Activated naive CD4-positive, alpha-beta T cell treated with anti-CD3 and anti-CD28 coated beads, Interleukin-2, amount 50 U/mL, for 24 hours (primary cell): Measurements from ENCODE around the gene PPRC1.
A peak's percentile ranks its signal among the peaks of the same experiment; 100 is the strongest.

ENCODE experiments used
- H3K27ac Mint-ChIP-seq: one replicate; pipeline ENCODE4 v1.8.0; 2021; ENCODE audit warnings: mild to moderate bottlenecking, mixed read lengths
- H3K27me3 Mint-ChIP-seq: one replicate; pipeline ENCODE4 v1.8.0; 2021; ENCODE audit warnings: mixed read lengths
- H3K36me3 Mint-ChIP-seq: one replicate; pipeline ENCODE4 v1.8.0; 2021; ENCODE audit warnings: mixed read lengths
- H3K4me1 Mint-ChIP-seq: one replicate; pipeline ENCODE4 v1.8.0; 2021; ENCODE audit warnings: mixed read lengths
- H3K4me3 Mint-ChIP-seq: one replicate; pipeline ENCODE4 v1.8.0; 2021; ENCODE audit warnings: mild to moderate bottlenecking, mixed read lengths
- H3K9me3 Mint-ChIP-seq: one replicate; pipeline ENCODE4 v1.8.0; 2021; ENCODE audit warnings: mixed read lengths

Gene PPRC1

DNA sequence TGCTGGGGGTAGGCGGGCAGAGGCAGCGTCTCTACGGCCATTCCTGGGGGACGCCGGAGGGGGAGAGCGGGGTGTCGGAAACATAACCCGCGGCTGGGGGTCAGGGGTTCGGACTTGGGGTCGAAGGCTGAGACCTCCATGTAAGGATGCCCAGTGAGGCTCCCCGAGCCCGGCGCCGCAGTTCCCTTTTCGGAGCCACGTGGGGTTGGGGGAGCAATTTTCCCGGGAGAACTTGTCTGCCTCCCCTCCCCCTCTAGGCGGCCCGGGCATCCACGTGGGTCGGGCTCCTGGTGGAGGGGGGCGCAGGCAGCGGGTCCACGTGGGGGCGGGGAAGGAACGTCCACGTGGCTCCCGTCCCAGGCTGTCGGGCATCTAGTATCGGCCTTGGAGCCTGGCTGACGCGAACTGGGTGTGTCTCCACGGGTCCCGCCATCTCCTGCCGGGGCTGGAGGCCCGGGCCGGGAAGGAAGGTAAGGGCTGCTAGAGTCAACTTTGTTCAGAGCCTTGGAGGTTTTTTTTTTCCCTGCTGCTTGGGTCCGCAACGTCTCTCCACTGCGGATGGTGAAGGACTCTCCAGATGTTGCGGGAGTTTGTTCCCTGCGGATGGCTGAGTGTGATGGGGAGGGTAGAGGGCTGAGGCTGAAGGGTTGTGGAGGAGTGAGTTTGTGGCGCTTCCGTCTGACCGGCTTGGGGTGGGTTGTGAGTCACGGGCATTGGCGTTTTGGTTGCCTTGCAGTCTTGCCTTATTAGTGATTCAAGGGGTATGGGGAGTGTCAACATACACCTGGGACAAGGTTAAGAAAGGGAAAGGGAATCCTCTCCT, 744 bp downstream of the PPRC1 start:
- Mint-ChIP-seq H3K9me3 (no peaks in the 10 kb centered on the region), H3K27ac (peak overlapping the region; percentile 99), H3K27me3 (no peaks in the 10 kb centered on the region), H3K4me1 (peaks cover 39% of the 10 kb centered on the region), H3K4me3 (peak overlapping the region; percentile 92), H3K36me3 (peaks cover 17% of the 10 kb centered on the region)

DNA sequence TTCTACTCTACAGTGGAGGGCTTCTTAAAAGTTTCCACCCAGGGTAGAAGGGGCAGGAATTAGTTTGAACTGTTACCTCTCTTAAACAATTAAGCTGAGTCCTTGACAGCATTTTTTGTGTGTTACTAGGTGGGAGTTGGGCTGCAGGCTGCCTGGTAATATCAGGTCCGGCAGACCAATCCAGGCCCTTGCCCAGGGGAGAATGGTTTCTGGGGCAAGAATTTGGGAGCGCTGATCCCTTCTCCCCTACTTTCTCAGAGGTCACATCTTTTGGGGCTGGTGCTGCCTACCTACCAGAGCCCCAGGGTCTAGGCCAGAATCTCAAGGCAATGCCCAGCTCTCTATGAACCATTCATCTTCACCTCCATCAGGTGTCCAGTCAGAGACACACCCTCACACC, 1.6 kb downstream of the PPRC1 start:
- H3K27me3 Mint-ChIP-seq: no peaks in the 10 kb centered on the region
- H3K4me1 Mint-ChIP-seq: peaks cover 39% of the 10 kb centered on the region
- peaks cover 18% of the 10 kb centered on the region for H3K36me3 Mint-ChIP-seq
- H3K9me3 Mint-ChIP-seq: no peaks in the 10 kb centered on the region
- peak overlapping the region; percentile 92 for H3K4me3 Mint-ChIP-seq
- peak overlapping the region; percentile 97 for H3K27ac Mint-ChIP-seq

DNA sequence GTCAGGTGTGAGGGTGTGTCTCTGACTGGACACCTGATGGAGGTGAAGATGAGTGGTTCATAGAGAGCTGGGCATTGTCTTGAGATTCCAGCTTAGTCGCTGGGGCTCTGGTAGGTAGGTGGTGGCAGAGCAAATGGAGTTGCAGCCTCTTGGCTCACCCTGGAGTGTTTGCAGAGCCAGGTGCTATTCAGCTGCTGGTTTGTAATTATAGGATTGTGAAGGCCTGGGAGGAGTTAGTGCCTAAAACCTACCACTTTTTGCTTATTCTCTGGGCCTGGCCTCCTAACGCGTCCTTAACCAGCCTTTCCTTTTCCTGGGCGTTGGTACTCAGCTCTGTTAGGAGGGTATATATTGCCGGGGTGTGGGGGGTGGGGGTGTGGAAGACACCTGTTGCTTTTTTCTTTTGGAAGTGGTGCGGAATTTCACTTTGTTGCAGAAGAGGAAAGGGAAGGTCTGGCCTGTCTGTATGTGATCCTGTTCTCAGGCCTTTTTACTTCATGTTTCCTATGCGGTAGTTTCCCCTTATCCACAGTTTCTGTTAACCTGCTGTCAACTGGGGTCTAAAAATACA, 3.2 kb downstream of the PPRC1 start:
- Mint-ChIP-seq H3K27me3 (no peaks in the 10 kb centered on the region), H3K4me3 (peak overlapping the region; percentile 51), H3K36me3 (peaks cover 20% of the 10 kb centered on the region), H3K9me3 (no peaks in the 10 kb centered on the region), H3K27ac (peak overlapping the region; percentile 20), H3K4me1 (peaks cover 39% of the 10 kb centered on the region)

DNA sequence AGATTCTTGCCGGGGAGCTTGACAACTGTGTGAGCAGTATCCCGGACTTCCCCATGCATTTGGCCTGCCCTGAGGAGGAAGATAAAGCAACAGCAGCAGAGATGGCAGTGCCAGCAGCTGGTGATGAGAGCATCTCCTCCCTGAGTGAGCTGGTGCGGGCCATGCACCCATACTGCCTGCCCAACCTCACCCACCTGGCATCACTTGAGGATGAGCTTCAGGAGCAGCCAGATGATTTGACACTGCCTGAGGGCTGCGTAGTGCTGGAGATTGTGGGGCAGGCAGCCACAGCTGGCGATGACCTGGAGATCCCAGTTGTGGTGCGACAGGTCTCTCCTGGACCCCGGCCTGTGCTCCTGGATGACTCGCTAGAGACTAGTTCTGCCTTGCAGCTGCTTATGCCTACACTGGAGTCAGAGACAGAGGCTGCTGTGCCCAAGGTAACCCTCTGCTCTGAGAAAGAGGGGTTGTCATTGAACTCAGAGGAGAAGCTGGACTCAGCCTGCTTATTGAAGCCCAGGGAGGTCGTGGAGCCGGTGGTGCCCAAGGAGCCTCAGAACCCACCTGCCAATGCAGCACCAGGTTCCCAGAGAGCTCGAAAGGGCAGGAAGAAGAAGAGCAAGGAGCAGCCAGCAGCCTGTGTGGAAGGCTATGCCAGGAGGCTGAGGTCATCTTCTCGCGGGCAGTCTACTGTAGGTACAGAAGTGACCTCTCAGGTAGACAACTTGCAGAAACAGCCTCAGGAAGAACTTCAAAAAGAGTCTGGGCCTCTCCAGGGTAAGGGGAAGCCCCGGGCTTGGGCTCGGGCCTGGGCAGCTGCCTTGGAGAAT, 6.7 kb downstream of the PPRC1 start:
- Mint-ChIP-seq H3K4me3 (no peak overlapping the region), H3K27ac (no peak overlapping the region), H3K36me3 (peaks cover 18% of the 10 kb centered on the region)

GRCh38 chr10:102140218-102140617, 7.4 kb downstream of the PPRC1 start:
- Mint-ChIP-seq H3K4me3 (no peak overlapping the region), H3K4me1 (peaks cover 17% of the 10 kb centered on the region), H3K9me3 (no peaks in the 10 kb centered on the region), H3K27me3 (no peaks in the 10 kb centered on the region), H3K27ac (peak overlapping the region; percentile 77), H3K36me3 (peaks cover 15% of the 10 kb centered on the region)

More for the DNA sequence above, 6.7 kb downstream of the PPRC1 start:
- H3K4me1 Mint-ChIP-seq: peaks cover 24% of the 10 kb centered on the region
- no peaks in the 10 kb centered on the region for H3K27me3 Mint-ChIP-seq
- H3K9me3 Mint-ChIP-seq: no peaks in the 10 kb centered on the region

- no peaks in the 10 kb centered on the region for H3K27me3 Mint-ChIP-seq
- no peak overlapping the region for H3K4me3 Mint-ChIP-seq
- H3K4me1 Mint-ChIP-seq: peaks cover 11% of the 10 kb centered on the region
- no peak overlapping the region for H3K27ac Mint-ChIP-seq
- peaks cover 19% of the 10 kb centered on the region for H3K36me3 Mint-ChIP-seq
- no peaks in the 10 kb centered on the region for H3K9me3 Mint-ChIP-seq
These were observed 8.2 kb downstream of the PPRC1 start for GRCh38 chr10:102140913-102141540.

- H3K4me1 Mint-ChIP-seq: peaks cover 10% of the 10 kb centered on the region
- H3K9me3 Mint-ChIP-seq: no peaks in the 10 kb centered on the region
- H3K27ac Mint-ChIP-seq: no peak overlapping the region
These were observed 8.8 kb downstream of the PPRC1 start for GRCh38 chr10:102141583-102142107.

DNA sequence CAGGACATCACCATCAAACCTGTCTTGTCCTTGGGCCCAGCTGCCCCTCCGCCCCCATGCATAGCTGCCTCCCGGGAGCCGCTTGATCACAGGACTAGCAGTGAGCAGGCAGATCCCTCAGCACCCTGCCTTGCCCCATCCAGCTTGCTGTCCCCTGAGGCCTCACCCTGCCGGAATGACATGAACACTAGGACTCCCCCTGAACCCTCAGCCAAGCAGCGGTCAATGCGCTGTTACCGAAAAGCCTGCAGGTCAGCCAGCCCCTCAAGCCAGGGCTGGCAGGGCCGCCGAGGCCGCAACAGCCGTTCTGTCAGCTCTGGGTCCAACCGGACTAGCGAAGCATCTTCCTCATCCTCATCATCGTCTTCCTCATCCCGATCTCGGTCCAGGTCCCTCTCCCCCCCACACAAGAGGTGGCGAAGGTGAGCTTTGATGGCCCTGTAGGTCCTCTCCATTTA, 14.2 kb downstream of the PPRC1 start:
- Mint-ChIP-seq H3K36me3 (peaks cover 34% of the 10 kb centered on the region), H3K4me3 (no peak overlapping the region), H3K27ac (peak overlapping the region; percentile 53), H3K9me3 (no peaks in the 10 kb centered on the region), H3K4me1 (peaks cover 11% of the 10 kb centered on the region), H3K27me3 (no peaks in the 10 kb centered on the region)

More at GRCh38 chr10:102141583-102142107, 8.8 kb downstream of the PPRC1 start:
- no peaks in the 10 kb centered on the region for H3K27me3 Mint-ChIP-seq
- H3K4me3 Mint-ChIP-seq: no peak overlapping the region
- H3K36me3 Mint-ChIP-seq: peaks cover 20% of the 10 kb centered on the region

GRCh38 chr10:102147561-102147960, 14.7 kb downstream of the PPRC1 start:
- Mint-ChIP-seq H3K4me1 (peaks cover 11% of the 10 kb centered on the region), H3K27ac (peak overlapping the region; percentile 53), H3K36me3 (peaks cover 34% of the 10 kb centered on the region), H3K4me3 (no peak overlapping the region), H3K9me3 (no peaks in the 10 kb centered on the region), H3K27me3 (no peaks in the 10 kb centered on the region)

GRCh38 chr10:102148275-102148674, 15.4 kb downstream of the PPRC1 start:
- H3K27me3 Mint-ChIP-seq: no peaks in the 10 kb centered on the region
- H3K9me3 Mint-ChIP-seq: no peaks in the 10 kb centered on the region
- H3K36me3 Mint-ChIP-seq: peaks cover 36% of the 10 kb centered on the region
- H3K4me1 Mint-ChIP-seq: peaks cover 15% of the 10 kb centered on the region
- no peak overlapping the region for H3K4me3 Mint-ChIP-seq
- no peak overlapping the region for H3K27ac Mint-ChIP-seq

DNA sequence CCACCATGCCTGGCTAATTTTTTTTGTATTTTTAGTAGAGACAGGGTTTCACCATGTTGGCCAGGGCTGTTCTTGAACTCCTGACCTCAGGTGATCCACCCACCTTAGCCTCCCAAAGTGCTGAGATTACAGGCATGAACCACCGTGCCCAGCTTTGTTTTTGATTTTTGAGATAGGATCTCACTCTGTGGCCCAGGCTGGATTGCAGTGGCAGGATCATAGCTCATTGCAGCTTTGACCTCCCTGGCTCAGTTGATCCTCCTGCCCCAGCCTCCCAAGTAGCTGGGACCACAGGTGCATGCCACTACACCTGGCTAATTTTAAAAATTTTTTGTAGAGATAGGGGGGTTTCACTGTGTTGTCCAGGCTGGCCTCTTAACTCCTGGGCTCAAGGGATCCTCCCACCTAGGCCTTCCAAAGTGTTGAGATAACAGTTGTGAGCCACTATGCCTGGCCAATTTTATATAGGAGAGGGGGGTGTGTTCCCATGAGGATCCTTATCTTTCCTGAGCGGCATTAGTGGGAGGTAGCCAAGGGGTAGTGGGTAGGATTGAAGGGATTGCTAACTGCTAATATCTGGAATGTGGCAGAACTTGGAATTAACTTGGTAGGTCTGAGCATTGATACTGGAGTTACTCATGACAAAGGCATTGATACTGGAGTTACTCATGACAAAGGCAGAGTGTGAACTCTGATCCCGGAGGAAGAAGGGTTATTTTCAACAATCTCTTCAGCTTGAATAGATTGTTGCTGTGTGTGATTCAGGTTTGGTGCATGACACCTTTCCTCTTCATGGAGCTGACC, 18.3 kb downstream of the PPRC1 start:
- Mint-ChIP-seq H3K36me3 (peaks cover 38% of the 10 kb centered on the region), H3K4me1 (peaks cover 36% of the 10 kb centered on the region)

GRCh38 chr10:102151774-102152544, 19.1 kb downstream of the PPRC1 start, which contains the start of gene NOLC1:
Gene NOLC1, plus strand, starts transcription at chr10:102152389. Its CDS starts 22 bp downstream, at chr10:102152411.
- Mint-ChIP-seq H3K27ac (peak within 1 kb of the TSS; percentile 99), H3K27me3 (no peaks in the 10 kb centered on the region), H3K4me1 (peaks cover 44% of the 10 kb centered on the region), H3K9me3 (no peaks in the 10 kb centered on the region), H3K36me3 (peaks cover 37% of the 10 kb centered on the region), H3K4me3 (peak within 1 kb of the TSS; percentile 98)

More for the DNA sequence above, 18.3 kb downstream of the PPRC1 start:
- peak overlapping the region; percentile 98 for H3K4me3 Mint-ChIP-seq
- no peaks in the 10 kb centered on the region for H3K27me3 Mint-ChIP-seq
- peak overlapping the region; percentile 99 for H3K27ac Mint-ChIP-seq
- H3K9me3 Mint-ChIP-seq: no peaks in the 10 kb centered on the region

DNA sequence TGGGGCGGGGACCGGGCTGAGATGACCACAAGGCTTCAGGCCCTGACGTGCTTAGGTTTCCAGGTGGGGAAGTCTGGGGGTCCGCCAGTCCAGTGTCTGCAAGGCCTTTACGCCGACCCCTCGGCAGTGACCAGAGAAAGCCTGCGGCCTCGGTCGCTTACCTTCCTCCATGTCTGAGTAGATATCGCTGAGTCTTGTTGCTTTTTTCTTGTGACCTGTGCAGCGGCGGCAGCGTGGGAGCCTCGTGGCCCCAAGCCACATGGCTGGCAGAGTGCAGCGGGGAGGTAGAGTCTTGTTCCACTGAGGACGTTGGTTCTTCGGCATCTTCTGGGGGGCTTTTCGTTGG, 19.7 kb downstream of the PPRC1 start:
- H3K4me1 Mint-ChIP-seq: peaks cover 50% of the 10 kb centered on the region
- no peaks in the 10 kb centered on the region for H3K9me3 Mint-ChIP-seq
- H3K36me3 Mint-ChIP-seq: peaks cover 38% of the 10 kb centered on the region
- peak overlapping the region; percentile 99 for H3K27ac Mint-ChIP-seq
- H3K27me3 Mint-ChIP-seq: no peaks in the 10 kb centered on the region
- H3K4me3 Mint-ChIP-seq: peak overlapping the region; percentile 98
